ENCODE measurements around the gene LHPP. TPM values are rescaled to one million over a fixed set of nuclear protein-coding genes. Genes with fewer than 3 reads are reported as not detected.

The LHPP gene
- total and polyA plus RNA-seq, 10 of the 15 experiments (the other 5 are each of a cell fraction or from before 2014, with no cell fraction given): 0.79 to 9.8 (median 6.7) TPM

DNA sequence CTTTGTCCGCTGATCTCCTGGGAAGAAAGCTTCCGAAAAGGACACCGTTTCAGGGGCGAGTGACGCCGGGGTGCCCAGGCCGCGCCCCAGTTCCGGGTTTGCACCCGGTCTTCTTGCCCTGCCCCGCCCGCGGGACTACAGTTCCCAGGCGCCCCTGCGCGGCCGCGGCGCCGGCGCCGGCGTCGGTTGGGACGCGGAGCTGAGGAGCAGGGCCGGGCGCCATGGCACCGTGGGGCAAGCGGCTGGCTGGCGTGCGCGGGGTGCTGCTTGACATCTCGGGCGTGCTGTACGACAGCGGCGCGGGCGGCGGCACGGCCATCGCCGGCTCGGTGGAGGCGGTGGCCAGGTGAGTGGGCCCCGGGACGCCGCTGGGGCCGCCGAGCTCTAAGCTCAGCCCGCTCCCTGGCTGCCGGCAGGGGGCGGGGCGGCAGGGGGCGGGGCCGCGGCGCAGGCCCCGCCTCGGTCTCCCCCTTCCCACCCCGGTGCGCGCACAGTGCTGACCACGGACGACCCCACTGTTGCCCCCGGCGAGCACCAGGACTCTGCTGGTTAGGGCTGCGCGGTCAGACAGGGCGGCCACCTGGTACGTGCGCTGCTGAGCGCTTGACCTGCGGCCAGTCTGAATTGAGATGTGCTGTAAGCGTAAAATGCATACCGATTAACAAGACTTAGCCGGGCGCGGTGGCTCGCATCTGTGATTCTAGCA is at the start of gene LHPP (continued):
- TF ChIP-seq, protein P1, sequence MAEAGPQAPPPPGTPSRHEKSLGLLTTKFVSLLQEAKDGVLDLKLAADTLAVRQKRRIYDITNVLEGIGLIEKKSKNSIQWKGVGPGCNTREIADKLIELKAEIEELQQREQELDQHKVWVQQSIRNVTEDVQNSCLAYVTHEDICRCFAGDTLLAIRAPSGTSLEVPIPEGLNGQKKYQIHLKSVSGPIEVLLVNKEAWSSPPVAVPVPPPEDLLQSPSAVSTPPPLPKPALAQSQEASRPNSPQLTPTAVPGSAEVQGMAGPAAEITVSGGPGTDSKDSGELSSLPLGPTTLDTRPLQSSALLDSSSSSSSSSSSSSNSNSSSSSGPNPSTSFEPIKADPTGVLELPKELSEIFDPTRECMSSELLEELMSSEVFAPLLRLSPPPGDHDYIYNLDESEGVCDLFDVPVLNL (IDR thresholded peaks at IDR 0.05; ENCODE audit: low read depth, low read length): no peak
- TF ChIP-seq MEF2A (IDR thresholded peaks at IDR 0.05; ENCODE audit: insufficient read depth, low read depth, low read length): no peak
- no peak for TF ChIP-seq FOXM1 (IDR thresholded peaks at IDR 0.05; ENCODE audit: low read depth, low read length)
- no peak for TF ChIP-seq BCL3 (IDR thresholded peaks at IDR 0.05; ENCODE audit: borderline replicate concordance, insufficient read depth, low read depth, low read length, poor library complexity, severe bottlenecking)
- no peak for TF ChIP-seq ZNF274 (IDR thresholded peaks at IDR 0.05; ENCODE audit: insufficient read depth, insufficient read length)
- peak; percentile 59; the same call in 1 of the 2 replicates for TF ChIP-seq TARDBP (IDR thresholded peaks at IDR 0.05; ENCODE audit: borderline replicate concordance)
- no peak for TF ChIP-seq KDM1A (IDR thresholded peaks at IDR 0.05; ENCODE audit: borderline replicate concordance)
- no peak for TF ChIP-seq ZBTB11 (CRISPR knock-in tag; IDR thresholded peaks at IDR 0.05)
- 0 out of 2 replicates have a peak, but pooled peaks have one; percentile 2 for TF ChIP-seq NBN (IDR thresholded peaks at IDR 0.05)
- TF ChIP-seq CREM (IDR thresholded peaks at IDR 0.05; ENCODE audit: low read depth): peak; percentile 75
- no peak for TF ChIP-seq MYC (IDR thresholded peaks at IDR 0.05; ENCODE audit: insufficient read depth, insufficient read length, insufficient replicate concordance, low read length, severe bottlenecking)
- TF ChIP-seq, protein P2, sequence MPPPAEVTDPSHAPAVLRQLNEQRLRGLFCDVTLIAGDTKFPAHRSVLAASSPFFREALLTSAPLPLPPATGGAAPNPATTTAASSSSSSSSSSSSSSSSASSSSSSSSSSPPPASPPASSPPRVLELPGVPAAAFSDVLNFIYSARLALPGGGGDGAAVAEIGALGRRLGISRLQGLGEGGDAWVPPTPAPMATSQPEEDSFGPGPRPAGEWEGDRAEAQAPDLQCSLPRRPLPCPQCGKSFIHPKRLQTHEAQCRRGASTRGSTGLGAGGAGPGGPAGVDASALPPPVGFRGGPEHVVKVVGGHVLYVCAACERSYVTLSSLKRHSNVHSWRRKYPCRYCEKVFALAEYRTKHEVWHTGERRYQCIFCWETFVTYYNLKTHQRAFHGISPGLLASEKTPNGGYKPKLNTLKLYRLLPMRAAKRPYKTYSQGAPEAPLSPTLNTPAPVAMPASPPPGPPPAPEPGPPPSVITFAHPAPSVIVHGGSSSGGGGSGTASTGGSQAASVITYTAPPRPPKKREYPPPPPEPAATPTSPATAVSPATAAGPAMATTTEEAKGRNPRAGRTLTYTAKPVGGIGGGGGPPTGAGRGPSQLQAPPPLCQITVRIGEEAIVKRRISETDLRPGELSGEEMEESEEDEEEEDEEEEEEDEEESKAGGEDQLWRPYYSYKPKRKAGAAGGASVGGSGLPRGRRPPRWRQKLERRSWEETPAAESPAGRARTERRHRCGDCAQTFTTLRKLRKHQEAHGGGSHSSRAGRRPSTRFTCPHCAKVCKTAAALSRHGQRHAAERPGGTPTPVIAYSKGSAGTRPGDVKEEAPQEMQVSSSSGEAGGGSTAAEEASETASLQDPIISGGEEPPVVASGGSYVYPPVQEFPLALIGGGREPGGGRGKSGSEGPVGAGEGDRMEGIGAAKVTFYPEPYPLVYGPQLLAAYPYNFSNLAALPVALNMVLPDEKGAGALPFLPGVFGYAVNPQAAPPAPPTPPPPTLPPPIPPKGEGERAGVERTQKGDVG (CRISPR knock-in tag; IDR thresholded peaks at IDR 0.05): no peak
- TF ChIP-seq TAF1 (IDR thresholded peaks at IDR 0.05; ENCODE audit: borderline replicate concordance, low read depth, low read length): no peak
- peak; percentile 95 for TF ChIP-seq LARP7 (IDR thresholded peaks at IDR 0.05)
- TF ChIP-seq, protein P3, sequence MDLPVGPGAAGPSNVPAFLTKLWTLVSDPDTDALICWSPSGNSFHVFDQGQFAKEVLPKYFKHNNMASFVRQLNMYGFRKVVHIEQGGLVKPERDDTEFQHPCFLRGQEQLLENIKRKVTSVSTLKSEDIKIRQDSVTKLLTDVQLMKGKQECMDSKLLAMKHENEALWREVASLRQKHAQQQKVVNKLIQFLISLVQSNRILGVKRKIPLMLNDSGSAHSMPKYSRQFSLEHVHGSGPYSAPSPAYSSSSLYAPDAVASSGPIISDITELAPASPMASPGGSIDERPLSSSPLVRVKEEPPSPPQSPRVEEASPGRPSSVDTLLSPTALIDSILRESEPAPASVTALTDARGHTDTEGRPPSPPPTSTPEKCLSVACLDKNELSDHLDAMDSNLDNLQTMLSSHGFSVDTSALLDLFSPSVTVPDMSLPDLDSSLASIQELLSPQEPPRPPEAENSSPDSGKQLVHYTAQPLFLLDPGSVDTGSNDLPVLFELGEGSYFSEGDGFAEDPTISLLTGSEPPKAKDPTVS (IDR thresholded peaks at IDR 0.05; ENCODE audit: low read depth, low read length): no peak
- TF ChIP-seq, protein P4, sequence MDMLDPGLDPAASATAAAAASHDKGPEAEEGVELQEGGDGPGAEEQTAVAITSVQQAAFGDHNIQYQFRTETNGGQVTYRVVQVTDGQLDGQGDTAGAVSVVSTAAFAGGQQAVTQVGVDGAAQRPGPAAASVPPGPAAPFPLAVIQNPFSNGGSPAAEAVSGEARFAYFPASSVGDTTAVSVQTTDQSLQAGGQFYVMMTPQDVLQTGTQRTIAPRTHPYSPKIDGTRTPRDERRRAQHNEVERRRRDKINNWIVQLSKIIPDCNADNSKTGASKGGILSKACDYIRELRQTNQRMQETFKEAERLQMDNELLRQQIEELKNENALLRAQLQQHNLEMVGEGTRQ (IDR thresholded peaks at IDR 0.05; ENCODE audit: borderline replicate concordance, low read depth, low read length): no peak
- TF ChIP-seq SREBF2 (IDR thresholded peaks at IDR 0.05; ENCODE audit: low read length): no peak
- peak; percentile 90 for TF ChIP-seq YY1 (IDR thresholded peaks at IDR 0.05; ENCODE audit: low read depth, low read length)
